ENCODE measurements around the gene CXCR4.

GRCh38 chr2:136068581-136069227, 49.2 kb downstream of the CXCR4 start:
- TF ChIP-seq CTCF (IDR thresholded peaks at IDR 0.05) = no peak
- no peak for TF ChIP-seq POLR2A (IDR thresholded peaks at IDR 0.05)

All from sigmoid colon (tissue), 3 donors.